HepG2 (cell line): ENCODE measurements around the gene IFNAR2. TPM values are rescaled to one million over a fixed set of nuclear protein-coding genes. Genes with fewer than 3 reads are reported as not detected.

ENCODE experiments used
- CBX1 ChIP-seq: IDR thresholded peaks from one replicate; pipeline ENCODE4 v1.6.1; 2016; ENCODE audit warnings: antibody characterized with exemption, low read depth
- CERS6 ChIP-seq: sonication (generic); formaldehyde crosslinking; IDR thresholded peaks from 2 replicates; pipeline ENCODE4 v1.5.0; 2020; ENCODE audit warnings: missing genetic modification reagents
- KLF16 ChIP-seq, 2 experiments: sonication (generic) in 1 of 2; formaldehyde crosslinking in 1 of 2; IDR thresholded peaks; 2 replicates each; pipeline versions ENCODE4 v1.6.1 to v1.8.0; 2016 to 2023; ENCODE audit warnings: missing genetic modification reagents in 2 of 2, missing compliant biosample characterization in 1 of 2
- LBX2 ChIP-seq: sonication (generic); formaldehyde crosslinking; IDR thresholded peaks from 2 replicates; pipeline ENCODE4 v1.5.0; 2020; ENCODE audit warnings: missing genetic modification reagents, mild to moderate bottlenecking, borderline replicate concordance
- MIER3 ChIP-seq: IDR thresholded peaks from 2 replicates; pipeline ENCODE4 v1.6.1; 2016; ENCODE audit warnings: missing compliant biosample characterization, borderline replicate concordance
- NBN ChIP-seq: fragments of 450-650 bp; conservative IDR thresholded peaks from 2 replicates; pipeline ENCODE4 v1.6.1; 2017
- PHF5A ChIP-seq: IDR thresholded peaks from one replicate; pipeline ENCODE4 v1.6.1; 2018; ENCODE audit warnings: low read depth, missing genetic modification reagents; ENCODE audit not compliant: unreplicated experiment
- POLR2AphosphoS5 ChIP-seq: IDR thresholded peaks from 2 replicates; pipeline ENCODE4 v1.6.1; 2012; ENCODE audit warnings: low read depth, low read length
- TGIF2 ChIP-seq: IDR thresholded peaks from 2 replicates; pipeline ENCODE4 v1.6.1; 2016; ENCODE audit warnings: control low read depth, missing compliant biosample characterization
- UBTF ChIP-seq: sonication (generic); formaldehyde crosslinking; IDR thresholded peaks from 2 replicates; pipeline ENCODE4 v1.4.0; 2020; ENCODE audit warnings: mild to moderate bottlenecking, missing genetic modification reagents
- ZNF224 ChIP-seq: sonication (generic); formaldehyde crosslinking; IDR thresholded peaks from 2 replicates; pipeline ENCODE4 v1.5.0; 2020; ENCODE audit warnings: mild to moderate bottlenecking, missing genetic modification reagents
- ZNF800 ChIP-seq: sonication (generic); formaldehyde crosslinking; IDR thresholded peaks from 2 replicates; pipeline ENCODE4 v1.4.0; 2020; ENCODE audit warnings: missing genetic modification reagents
- polyA plus RNA-seq, 8 experiments: library from polyadenylated mRNA; depleted of rRNA in 3 of 8; stranded (reverse) in 7 of 8; unstranded in 1 of 8; fragments of >200 nt; fragmentation: Illumina TruSeq in 4 of 8; extraction: Trizol in 4 of 8; gene quantifications; 2 replicates each; pipeline versions ENCODE4 v1.2.1 to v1.2.3, GENCODE V29; 2011 to 2016; ENCODE audit warnings: low read depth in 4 of 8, missing spikeins in 1 of 8, mixed read lengths in 1 of 8; ENCODE audit not compliant: insufficient read depth in 1 of 8
- total RNA-seq, 5 experiments: library from RNA; depleted of rRNA; stranded (reverse); fragments of >200 nt; fragmentation: Illumina TruSeq; extraction: Trizol; gene quantifications; 2 replicates each; pipeline ENCODE4 v1.2.3, GENCODE V29; 2016; ENCODE audit warnings: low read depth in 1 of 5
- TF ChIP-seq, protein P1 (sequence below): sonication (generic); formaldehyde crosslinking; IDR thresholded peaks from 2 replicates; pipeline ENCODE4 v1.4.0; 2020; ENCODE audit warnings: missing genetic modification reagents
- TF ChIP-seq, protein P2 (sequence below): IDR thresholded peaks from 2 replicates; pipeline ENCODE4 v1.6.1; 2016; ENCODE audit warnings: control low read depth
- TF ChIP-seq, protein P3 (sequence below): sonication (generic); formaldehyde crosslinking; conservative IDR thresholded peaks from 2 replicates; pipeline ENCODE4 v1.8.0; 2022; ENCODE audit warnings: low read depth, missing genetic modification reagents

Gene IFNAR2
- total and polyA plus RNA-seq, 2 of the 13 experiments (the other 11 are each of a cell fraction or from before 2014, with no cell fraction given), result 5.1 to 24.1 TPM

- TF ChIP-seq, protein P1, sequence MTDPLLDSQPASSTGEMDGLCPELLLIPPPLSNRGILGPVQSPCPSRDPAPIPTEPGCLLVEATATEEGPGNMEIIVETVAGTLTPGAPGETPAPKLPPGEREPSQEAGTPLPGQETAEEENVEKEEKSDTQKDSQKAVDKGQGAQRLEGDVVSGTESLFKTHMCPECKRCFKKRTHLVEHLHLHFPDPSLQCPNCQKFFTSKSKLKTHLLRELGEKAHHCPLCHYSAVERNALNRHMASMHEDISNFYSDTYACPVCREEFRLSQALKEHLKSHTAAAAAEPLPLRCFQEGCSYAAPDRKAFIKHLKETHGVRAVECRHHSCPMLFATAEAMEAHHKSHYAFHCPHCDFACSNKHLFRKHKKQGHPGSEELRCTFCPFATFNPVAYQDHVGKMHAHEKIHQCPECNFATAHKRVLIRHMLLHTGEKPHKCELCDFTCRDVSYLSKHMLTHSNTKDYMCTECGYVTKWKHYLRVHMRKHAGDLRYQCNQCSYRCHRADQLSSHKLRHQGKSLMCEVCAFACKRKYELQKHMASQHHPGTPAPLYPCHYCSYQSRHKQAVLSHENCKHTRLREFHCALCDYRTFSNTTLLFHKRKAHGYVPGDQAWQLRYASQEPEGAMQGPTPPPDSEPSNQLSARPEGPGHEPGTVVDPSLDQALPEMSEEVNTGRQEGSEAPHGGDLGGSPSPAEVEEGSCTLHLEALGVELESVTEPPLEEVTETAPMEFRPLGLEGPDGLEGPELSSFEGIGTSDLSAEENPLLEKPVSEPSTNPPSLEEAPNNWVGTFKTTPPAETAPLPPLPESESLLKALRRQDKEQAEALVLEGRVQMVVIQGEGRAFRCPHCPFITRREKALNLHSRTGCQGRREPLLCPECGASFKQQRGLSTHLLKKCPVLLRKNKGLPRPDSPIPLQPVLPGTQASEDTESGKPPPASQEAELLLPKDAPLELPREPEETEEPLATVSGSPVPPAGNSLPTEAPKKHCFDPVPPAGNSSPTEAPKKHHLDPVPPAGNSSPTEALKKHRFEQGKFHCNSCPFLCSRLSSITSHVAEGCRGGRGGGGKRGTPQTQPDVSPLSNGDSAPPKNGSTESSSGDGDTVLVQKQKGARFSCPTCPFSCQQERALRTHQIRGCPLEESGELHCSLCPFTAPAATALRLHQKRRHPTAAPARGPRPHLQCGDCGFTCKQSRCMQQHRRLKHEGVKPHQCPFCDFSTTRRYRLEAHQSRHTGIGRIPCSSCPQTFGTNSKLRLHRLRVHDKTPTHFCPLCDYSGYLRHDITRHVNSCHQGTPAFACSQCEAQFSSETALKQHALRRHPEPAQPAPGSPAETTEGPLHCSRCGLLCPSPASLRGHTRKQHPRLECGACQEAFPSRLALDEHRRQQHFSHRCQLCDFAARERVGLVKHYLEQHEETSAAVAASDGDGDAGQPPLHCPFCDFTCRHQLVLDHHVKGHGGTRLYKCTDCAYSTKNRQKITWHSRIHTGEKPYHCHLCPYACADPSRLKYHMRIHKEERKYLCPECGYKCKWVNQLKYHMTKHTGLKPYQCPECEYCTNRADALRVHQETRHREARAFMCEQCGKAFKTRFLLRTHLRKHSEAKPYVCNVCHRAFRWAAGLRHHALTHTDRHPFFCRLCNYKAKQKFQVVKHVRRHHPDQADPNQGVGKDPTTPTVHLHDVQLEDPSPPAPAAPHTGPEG (CRISPR knock-in tag), result no peak
- TF ChIP-seq MIER3 (no peak), PHF5A (CRISPR knock-in tag) (no peak), ZNF224 (CRISPR knock-in tag) (no peak), NBN (no peak), ZNF800 (CRISPR knock-in tag) (no peak), KLF16 (CRISPR knock-in tag; IDR thresholded peaks at IDR 0.05) (no peak), UBTF (no peak), CBX1 (no peak), LBX2 (CRISPR knock-in tag) (no peak), TGIF2 (CRISPR knock-in tag) (no peak), POLR2AphosphoS5 (no peak), CERS6 (CRISPR knock-in tag) (no peak)
- TF ChIP-seq, protein P2, sequence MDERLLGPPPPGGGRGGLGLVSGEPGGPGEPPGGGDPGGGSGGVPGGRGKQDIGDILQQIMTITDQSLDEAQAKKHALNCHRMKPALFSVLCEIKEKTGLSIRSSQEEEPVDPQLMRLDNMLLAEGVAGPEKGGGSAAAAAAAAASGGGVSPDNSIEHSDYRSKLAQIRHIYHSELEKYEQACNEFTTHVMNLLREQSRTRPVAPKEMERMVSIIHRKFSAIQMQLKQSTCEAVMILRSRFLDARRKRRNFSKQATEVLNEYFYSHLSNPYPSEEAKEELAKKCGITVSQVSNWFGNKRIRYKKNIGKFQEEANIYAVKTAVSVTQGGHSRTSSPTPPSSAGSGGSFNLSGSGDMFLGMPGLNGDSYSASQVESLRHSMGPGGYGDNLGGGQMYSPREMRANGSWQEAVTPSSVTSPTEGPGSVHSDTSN (CRISPR knock-in tag), result no peak
- TF ChIP-seq, protein P3, sequence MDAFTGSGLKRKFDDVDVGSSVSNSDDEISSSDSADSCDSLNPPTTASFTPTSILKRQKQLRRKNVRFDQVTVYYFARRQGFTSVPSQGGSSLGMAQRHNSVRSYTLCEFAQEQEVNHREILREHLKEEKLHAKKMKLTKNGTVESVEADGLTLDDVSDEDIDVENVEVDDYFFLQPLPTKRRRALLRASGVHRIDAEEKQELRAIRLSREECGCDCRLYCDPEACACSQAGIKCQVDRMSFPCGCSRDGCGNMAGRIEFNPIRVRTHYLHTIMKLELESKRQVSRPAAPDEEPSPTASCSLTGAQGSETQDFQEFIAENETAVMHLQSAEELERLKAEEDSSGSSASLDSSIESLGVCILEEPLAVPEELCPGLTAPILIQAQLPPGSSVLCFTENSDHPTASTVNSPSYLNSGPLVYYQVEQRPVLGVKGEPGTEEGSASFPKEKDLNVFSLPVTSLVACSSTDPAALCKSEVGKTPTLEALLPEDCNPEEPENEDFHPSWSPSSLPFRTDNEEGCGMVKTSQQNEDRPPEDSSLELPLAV, result no peak
These were observed 15.7 kb downstream of the IFNAR2 start (continued) for GRCh38 chr21:33245289-33245918.
